Dermis blood vessel endothelial cell (primary cell): ENCODE data around the gene YPEL4. TPM values are rescaled to one million over a fixed set of nuclear protein-coding genes. Genes with fewer than 3 reads are reported as not detected.

Experiments
- DNase-seq: peaks from one replicate; pipeline ENCODE4 v3.0.0; 2010
- total RNA-seq: library from RNA; depleted of rRNA; stranded (reverse); fragments of >200 nt; gene quantifications from 2 replicates; pipeline ENCODE4 v1.2.3, GENCODE V29; 2014

The YPEL4 gene
- total RNA-seq, 1 donor from 2014 or later, result not detected

GRCh38 chr11:57648801-57649735 is 644 bp downstream of the YPEL4 start:
- DNase-seq, result no peak

DNA sequence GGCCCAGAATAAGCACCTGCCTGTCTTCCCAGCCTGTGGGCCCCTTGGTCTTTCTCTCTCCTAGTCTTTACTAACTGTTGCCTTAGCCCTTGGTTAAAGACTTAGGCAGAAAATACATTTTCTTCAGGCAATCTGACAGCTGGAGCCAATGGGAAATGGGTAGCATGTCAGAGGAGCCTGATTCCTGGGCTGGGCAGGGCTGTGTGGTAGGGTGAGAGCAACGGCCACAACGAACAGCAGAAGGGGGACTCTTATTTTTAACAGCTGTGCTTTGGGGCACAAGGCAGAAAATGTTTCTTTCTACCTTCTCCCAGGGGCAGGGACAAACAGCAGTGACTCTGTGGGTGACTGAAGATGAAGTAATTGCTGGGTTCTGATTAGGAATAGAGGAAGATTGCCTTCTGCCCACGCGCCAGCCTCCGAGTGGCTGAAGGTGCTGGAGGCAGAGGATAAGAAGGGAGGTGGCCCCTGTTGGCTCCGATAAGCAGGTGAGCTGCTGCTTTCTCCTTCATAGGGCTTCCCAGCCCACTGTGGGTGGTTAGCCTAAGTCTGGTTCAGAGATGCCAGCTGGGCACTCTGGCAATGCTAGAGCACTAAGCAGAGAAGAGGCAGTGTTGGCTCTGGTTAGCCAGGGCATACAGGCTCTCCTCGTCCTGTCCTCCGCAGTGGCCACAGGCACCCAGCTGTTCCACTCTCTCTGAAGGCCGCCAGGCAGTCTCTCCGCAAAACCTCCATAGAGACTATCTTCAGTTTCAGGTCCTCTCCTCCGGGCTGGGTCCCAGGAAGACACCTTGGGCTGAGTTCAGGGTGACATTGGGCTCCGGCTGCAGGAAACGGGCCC is 1.5 kb downstream of the YPEL4 start:
- no peak for DNase-seq

DNA sequence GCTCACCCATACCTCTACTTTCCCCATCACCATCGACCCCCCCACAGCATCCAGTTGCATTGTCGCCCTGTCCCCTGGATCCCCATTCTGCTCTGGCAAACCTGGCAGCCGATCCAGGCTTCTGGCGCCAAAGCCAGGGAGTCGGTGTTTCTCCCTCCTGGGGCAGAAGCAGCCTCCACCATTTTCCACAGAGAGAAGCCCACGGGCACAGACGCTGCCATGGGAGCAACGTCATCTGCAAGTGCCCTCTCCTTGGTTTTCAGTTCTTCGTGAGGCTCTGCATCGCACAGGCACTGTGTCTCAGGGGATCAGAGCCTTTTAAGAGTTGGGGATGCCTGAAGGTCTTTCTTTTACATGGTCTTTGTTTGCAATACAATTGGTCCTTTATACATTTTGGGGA is 2.3 kb downstream of the YPEL4 start:
- DNase-seq, result no peak

DNA sequence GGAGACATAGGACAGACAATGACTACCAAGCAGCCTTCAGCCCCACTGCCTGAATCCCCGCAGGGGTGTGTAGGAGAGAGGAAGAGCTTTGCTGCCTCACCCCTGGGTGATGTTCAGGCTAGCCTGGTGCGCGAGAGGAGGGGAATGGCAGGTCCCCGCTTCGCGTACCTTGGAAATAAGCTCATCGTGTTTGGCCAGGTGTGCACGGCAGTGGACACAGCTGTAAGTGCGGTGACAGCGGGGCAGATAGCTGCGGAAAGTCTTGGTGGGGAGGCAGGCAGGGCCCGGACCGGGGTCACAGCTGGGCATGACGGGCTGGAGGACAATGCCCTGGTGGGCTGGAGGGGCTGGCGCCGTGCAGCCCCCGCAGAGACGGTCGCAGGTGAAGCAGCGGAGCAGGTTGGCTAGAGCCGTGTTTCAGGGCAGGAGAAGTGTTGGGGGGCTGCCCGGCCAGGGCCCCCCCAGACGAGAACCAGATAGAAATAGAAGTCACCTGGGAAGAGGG is 2.9 kb downstream of the YPEL4 start:
- no peak for DNase-seq

DNA sequence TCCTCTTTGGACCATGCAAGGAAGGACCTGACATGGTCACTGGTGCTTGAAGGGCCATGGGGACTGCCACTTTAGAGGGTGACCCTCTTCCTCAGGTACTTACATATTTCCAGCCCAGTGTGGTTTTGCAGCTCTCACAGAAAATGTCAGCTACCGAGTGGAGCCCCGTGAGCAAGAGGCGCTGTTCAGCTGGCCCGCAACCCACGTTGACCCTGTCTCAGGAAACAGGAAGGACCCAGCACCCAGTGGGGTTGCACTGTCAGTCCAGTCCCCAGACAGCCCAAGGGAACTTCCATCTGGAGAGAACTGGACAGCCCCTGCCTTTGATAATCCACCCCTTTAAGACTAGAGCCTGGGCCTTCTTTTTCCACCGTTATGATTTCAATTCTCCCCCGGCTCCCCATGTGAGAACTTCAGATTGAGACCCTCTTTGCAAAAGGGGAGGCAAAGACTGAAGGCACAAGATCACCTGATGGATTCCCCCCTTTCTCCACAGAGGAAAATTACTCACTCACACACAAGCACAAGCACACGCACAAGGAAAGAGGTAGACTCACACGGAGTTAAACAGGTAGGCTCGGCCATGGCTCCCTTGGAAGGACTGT is 3.4 kb downstream of the YPEL4 start:
- DNase-seq, result no peak

DNA sequence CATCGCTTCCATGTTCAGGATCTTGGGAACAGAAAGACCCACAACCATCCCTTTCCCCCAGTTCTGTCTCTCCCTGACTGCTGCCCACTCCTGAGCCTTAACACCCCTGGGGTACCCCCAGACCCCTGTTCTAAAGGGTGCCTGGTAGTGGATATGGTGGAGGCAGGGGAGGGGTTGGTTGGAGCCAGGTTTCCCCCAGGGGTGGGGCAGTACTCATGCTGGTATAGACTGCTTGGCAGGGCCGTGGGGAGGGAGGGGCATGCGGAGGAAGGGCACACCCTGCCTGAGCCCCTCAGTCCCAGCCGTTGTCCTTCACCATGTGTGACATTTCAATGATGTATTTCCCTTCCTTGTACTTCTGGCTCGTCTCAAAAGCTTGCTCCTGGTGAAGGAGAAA is 4.0 kb downstream of the YPEL4 start:
- no peak for DNase-seq

GRCh38 chr11:57644748-57645688 is 4.7 kb downstream of the YPEL4 start:
- peak; percentile 85 for DNase-seq

DNA sequence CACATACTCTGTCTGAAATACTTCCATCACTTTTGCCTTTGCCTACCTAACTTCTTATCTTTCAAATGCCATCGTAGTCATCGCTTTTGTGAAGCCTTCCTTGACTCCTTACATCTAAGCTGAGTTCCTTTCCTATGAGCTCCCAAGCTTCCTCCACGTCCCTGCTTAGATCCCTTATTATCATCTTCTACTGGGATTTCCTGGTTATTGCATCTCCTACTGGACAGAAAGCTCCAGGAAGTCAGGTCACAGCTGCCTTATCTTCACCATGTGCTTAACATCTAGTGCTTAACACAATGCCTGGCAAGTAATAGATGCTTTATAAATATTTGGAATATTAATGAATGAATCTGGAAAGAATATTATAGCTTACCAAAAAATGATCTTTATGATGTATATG is 5.9 kb downstream of the YPEL4 start:
- no peak for DNase-seq

- peak; percentile 77 for DNase-seq
Measured at GRCh38 chr11:57641011-57641807, 8.5 kb downstream of the YPEL4 start.

DNA sequence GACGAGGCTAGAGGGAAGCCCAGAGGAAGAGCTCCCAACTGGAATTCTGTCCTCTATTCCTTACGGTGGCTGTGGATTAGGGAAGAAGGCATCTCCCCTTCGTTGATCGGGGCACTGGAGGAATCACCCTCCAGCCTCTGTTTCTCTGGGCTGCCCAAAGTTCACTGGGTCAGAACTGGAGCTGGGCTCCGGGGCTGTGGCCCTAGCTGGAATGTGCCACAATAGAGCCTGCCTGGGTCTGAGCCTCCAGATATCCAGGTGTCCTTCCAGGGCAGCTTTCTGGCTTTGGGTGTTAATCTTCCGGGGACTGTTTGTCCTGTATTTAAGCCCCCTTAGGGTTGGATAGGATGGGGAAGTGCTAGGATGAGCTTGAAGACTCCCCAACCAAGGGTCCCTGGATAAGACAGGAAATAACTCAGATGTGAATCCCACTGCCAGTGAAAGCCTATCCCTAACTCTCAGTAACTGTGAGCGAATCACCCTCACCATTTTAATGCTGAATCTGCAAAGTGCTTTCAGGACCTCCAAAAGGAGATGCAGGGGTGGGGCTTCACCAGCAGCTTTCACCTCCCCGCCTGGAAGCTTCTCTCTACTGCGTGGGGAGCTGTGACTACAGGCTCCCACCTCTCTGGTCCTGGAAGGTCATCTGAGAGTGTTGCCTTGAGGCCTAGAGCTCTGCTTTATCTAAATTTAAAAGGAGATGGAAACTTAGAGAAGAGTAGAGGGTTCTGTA is 9.5 kb downstream of the YPEL4 start:
- DNase-seq, result no peak

GRCh38 chr11:57639321-57640067 is 10.2 kb downstream of the YPEL4 start:
- DNase-seq, result peak; percentile 45

DNA sequence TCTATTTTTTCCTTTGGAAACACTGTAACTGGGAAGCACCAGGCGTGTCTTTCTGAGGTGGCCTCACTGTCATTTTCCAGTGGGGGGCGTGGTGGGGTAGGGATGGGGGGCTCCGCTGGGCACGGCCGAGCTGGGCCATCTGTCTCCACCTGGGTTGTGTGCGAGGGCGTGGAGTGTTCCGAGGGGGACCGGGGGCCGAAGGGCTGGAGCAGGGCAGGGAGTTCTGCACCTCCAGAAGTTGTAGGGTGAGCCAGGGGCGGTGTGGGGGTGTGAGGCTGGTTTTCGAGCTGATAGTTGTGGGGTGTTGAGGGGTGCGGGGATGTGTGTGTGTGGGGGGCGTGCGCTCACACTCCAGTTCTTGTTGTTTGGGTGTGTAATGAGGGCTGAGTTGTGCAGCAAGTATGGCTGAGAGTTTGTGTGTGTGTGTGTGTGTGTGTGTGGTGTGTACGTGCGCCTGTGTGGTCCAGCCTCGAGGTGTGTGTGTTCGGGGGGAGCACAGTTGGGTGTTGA is 10.8 kb downstream of the YPEL4 start:
- no peak for DNase-seq

DNA sequence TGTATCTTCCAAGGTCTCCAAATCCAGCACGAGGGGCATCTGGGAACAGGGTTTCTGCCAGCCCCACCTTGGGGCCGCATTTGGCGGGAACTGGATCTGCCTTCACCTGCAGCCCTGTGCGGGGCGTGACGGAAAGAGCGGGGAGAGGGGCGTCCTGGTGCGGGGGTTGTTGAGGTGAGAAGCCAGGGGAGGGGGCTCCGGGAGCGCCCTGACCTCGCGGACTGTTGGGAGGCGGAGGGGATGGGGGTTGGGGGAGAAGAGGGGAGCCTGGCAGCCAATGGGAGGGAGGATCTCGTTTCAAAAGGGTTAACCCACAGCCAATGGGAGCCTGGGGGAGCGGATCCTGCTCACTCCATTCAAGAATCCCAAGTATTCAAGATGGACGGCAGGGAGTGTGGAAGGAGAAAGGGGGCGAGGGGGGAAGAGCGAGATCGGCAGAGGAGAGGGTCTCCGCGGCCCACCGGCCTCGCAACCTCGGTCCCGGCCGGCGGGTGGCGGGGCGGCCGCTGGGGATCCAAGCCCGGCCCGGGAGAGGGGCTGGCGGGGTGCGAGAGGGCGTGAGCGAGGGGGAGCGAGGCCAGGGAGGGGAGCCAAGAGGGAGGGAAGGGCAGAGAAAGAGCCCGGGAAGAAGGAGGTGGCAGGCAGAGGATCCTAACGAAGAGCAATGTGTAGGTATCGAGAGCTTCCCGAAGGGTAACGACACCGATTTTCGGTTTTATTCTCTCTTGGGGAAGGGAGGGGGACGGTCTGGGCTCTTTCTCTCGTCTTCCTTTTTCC is 11.5 kb downstream of the YPEL4 start:
- peak; percentile 86 for DNase-seq

GRCh38 chr11:57637626-57638004 is 12.1 kb downstream of the YPEL4 start:
- no peak for DNase-seq

- DNase-seq, result no peak
Measured at GRCh38 chr11:57635246-57635645, 14.5 kb downstream of the YPEL4 start.

GRCh38 chr11:57634311-57634710 is 15.4 kb downstream of the YPEL4 start:
- DNase-seq, result no peak

DNA sequence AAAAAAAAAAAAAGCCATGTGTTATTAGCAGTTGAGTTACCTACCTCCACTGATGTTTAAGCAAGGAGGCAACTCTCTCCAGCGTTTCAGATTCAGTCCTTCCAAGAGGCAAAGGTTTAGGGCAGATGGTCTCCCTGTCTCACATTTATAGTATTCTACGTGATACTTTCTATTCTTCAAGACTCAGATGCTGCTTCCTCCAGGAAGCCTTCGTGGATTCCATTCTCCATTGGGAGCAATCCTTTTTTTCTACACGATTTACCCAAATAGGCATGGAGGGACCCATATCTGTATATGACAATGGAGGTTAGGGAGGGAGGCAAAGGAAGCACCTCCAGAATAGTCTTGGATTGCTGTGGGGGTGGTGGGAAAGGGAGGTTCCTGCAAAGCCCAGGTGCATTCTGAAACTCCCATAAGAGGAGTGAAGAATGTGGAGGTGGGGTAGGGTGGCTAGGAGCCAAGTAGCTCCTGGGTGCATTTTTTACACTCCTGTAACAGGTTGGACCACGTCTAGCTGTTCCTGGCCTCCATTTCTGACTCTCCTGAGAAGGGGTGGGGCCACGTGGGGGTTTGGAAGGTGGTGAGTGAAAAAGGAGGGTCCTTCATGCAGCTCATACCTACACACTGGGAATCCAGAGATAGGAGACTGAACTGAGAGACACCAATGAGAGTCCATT is 16.2 kb downstream of the YPEL4 start:
- DNase-seq, result no peak

DNA sequence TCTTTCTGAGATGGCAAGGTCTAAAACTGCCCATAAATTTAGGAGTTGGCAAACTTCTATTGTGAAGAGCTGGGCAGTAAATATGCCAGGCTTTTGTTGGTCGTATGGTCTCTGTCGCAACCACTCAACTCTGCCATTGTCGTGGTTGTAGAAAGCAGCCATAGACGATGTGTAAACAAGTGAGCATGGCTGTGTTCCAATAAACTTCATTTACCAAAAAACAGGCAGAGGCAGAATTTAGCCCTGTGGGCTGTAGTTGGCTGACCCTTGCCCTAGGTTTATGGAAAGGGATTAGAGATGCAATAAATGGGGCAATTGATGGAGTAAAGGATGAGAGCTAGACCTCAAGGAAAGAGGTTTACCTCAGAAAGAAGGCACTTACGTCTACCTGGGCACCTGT is 17.6 kb downstream of the YPEL4 start:
- DNase-seq, result no peak
